Bone marrow (tissue), 2 donors: Measurements from ENCODE around the gene GSG1L.
"Not testable (repeated sequence)": the region's sequence is repeated elsewhere in the genome, so short reads cannot be mapped to it uniquely, and the experiment has no call there.

Source experiments
- DNase-seq, 2 donors: peaks; one replicate each; lab custom pipeline; 2025; lab: John Stamatoyannopoulos, UW

GSG1L gene

DNA sequence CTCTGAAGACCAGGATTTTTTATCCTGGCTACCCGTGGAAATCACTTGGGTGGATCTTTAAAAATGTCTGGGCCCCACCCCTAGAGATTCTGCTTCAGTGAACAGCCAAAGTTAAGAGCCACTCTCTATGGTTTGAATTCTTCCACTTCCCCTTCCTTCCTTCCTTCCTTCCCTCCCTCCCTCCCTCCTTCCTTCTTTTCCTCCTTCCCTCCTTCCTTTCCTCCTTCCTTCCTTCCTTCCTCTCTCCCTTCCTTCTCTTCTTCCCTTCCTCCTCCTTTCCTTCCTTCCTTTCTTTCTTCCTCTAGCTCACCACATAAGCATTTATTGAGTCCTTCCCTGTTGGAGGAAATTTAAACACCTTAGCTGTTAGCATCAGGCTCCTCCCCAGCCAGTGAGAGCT lies 310.0 kb downstream of the GSG1L start:
- no peak for DNase-seq

DNA sequence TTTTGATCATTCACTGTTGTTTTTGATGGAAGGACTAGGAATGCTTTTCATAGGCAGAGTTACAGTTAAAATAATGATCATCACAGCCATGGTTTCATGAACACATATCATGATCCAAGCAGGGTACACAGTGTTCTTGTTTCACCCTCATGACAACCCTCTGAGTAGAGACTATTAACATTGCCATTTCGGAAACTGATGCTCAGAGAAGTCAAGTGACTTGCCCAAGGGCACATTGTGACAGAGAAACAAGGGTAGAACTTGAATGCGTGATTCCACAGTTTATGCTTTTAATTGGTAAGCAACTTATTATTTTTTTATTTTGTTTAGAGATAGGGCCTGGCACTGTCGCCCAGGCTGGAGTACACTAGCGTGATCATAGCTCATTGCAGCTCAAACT lies 311.3 kb downstream of the GSG1L start:
- no peak for DNase-seq

DNA sequence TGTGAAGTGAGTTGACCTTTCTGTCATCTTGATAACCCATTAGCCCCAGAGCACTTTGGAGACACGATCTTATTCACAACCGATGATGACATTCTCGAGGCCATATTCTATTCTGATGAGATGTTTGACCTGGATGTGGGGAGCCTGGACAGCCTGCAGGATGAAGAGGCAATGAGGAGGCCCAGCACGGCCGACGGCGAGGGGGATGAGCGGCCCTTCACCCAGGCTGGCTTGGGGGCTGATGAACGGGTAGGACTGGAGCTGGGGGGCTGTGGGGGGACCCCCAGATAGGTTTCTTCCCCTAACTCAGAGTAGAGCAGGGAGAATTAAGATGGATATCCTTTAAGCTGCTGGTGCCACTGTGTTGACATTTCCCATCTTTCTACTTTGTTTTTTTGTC lies 311.8 kb downstream of the GSG1L start:
- DNase-seq: no peak

- no peak for DNase-seq
These were observed 312.3 kb downstream of the GSG1L start for GRCh38 chr16:27751233-27751632.

DNA sequence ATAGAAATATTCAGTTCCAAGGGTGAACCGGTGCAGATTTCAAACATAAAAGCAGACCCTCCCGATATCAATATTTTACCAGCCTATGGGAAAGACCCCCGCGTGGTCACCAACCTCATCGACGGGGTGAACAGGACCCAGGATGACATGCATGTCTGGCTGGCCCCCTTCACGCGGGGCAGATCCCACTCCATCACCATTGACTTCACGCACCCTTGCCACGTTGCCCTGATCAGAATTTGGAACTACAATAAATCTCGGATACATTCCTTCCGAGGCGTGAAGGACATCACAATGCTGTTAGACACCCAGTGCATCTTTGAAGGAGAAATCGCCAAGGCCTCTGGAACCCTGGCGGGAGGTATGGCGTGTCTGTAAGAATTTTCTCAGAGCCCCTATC lies 313.6 kb downstream of the GSG1L start:
- no peak for DNase-seq

DNA sequence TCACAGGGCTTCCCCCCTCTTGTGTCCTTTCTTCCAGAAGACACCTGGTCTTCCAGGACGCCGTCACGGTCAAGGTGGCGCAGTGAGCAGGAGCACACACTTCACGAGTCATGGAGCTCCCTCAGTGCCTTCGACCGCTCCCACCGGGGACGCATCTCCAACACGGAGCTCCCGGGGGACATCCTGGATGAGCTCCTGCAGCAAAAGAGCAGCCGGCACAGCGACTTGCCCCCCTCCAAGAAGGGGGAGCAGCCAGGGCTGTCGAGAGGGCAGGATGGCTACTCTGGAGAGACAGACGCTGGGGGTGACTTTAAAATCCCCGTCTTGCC lies 314.0 kb downstream of the GSG1L start:
- no peak for DNase-seq

- DNase-seq: no peak
These were observed 314.5 kb downstream of the GSG1L start for GRCh38 chr16:27748868-27749546.

GRCh38 chr16:27747946-27748345 lies 315.6 kb downstream of the GSG1L start:
- DNase-seq: no peak

DNA sequence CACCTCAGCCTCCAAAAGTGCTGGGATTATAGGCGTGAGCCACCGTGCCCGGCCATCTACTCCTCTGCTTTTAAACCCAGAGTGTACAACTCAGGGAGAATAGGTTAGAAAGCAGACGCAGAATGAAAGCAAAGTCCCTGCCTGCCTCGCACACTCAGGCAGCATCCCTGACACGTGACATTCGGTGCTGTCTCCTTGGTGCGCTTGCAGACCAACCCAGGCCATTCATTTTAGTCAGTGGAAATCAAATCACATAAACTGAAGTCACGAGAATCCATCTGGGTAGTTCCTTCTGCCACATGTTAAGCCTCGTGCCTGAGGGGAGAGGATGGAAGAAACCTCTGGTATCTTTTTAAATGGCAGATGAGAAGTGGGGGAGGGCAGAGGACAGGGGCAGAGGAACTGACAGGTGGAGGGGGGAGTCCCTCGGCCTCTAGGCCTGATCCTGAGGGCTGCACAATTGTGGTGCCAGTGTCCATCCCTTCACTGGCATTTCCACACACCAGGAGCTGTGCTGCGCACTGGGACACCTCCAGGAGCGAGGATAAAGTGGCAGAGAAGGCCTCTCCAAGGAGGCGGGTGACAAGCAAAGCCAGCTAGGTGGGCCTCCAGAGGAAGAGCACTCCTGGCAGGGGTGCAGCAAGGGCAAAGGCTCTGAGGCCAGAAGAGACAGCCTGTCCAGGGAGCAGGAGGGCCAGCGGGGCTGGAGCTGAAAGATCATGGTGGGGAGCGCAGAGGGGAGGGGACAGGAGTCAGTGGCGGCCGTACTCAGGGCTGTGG lies 317.2 kb downstream of the GSG1L start:
- DNase-seq: no peak

DNA sequence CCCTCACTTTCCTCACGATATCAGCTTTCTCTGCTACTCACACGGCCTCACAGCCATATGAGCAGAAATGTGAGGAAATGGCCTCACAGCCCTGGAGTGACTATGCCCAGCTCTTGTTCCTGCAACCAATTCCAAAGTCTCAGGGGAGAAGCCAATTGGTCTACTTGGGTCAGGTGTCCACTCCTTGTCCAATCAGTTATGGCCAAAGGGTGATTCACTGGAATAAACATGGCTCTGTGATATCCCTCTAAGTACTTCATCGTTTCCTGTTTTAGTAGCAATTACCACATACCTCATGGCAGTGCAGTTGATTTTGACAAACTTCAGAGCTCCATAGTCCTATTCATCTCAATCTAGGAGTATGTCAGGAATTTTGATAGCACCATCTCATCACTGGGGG lies 318.2 kb downstream of the GSG1L start:
- DNase-seq: no peak

- no peak for DNase-seq
These were observed 319.6 kb downstream of the GSG1L start for GRCh38 chr16:27743963-27744362.

DNA sequence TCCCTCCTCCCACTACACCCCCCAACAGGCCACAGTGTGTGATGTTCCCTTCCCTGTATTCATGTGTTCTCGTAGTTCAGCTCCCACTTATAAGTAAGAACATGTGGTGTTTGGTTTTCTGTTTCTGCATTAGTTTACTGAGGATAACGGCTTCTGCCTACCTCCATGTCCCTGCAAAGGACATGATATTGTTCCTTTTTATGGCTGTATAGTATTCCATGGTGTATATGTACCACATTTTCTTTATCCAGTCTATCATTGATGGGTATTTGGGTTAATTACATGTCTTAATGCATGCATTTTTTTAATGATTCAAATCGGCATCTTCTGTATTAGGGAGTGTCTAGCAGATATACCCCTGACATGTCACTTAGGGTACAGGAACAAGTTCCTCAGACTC lies 320.5 kb downstream of the GSG1L start:
- not testable (repeated sequence) for DNase-seq

DNA sequence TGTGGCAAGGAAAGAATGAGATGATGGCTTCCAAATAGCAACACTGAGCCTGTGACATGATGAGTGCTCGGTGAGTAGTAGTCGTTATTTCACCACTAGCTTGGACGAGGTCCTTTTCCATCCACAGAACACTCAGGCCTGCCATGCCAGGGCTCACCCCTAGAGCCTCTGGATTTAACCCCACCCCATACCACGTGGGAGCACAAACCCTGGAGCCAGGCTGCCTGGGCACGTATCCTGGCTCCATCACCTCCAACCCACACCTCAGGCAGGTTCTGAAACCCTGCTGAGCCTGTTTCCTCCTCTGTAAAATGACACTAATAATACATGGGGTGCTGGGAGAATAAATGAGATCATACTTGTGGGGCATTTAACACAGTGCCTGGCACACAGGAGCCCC lies 321.2 kb downstream of the GSG1L start:
- DNase-seq: no peak

DNA sequence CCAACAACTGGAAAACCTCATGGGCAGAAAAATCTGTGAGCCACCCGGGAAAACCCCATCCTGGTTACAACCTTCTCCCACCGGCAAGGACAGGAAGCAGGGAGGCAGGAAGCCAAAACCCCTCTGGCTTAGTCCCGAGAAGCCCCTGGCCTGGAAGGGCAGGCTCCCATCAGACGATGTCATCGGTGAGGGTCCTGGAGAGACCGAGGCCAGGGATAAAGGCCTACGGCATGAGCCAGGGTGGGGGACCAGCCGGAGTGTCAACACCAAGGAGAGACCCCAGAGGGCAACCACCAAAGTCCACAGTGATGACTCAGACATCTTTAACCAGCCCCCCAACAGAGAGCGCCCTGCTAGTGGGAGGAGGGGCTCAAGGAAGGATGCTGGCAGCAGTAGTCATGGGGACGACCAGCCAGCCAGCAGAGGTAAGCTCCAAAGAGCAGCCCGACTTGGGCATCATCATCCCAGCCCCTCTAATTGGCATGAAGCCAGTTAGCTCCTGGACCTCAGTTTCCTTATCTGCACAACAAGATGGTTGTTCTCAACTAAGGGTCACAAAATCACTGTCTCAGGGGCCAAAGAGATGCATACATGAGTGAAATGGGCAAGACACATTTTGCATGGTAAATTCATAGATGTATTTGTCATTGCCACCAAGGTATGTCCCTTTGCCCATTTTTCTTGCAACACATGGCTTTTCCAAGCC lies 322.9 kb downstream of the GSG1L start:
- no peak for DNase-seq

DNA sequence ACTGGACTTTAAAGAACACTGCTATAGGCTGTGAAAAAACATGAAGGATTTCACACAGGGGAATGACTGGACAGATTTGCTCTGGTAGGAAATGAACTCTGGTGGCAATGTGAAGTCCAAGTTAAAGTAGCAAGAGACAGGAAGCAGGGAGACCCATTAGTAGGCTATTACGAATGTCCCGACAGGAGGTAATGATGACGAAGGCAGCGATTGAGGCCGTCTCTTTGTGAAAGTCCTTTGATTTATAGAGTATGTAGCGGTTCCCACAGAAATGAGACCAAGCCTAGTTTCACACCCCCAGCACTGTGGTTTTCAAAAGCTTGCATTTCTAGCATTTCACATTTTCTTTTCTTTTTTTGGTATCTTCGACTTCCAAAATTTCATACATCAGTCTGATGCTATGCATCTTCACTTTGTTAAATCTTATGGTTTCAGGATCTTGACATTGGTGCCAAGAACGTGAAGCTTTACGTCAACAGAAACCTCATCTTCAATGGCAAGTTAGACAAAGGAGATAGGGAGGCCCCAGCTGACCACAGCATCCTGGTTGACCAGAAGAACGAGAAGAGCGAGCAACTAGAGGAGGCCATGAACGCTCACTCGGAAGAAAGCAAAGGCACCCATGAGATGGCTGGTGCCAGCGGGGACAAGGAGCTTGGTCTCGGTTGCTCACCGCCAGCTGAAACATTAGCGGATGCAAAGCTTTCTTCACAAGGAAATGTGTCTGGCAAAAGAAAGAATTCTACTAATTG lies 323.7 kb downstream of the GSG1L start:
- DNase-seq: no peak

DNA sequence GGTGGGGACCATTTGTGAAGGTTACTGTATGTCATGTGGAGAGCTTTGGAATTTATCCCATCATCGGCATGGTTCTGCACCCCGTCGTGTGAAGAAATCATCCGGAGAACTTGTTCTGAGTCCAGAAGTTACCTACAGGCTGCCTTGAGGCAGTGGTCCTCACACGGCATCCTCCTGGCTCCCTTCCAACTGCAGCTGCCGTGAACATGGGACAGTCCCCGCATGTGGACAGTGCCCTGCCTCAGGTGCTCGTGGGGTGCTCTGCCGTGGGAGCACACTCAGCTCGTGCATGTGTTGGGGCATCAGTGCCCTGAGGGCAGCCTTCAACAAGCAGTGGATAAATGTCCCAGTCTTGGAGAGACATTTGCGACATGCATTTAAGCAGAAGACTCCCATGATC lies 324.9 kb downstream of the GSG1L start:
- DNase-seq: no peak
